ENCODE data around the gene HSPB6. TPM values are rescaled to one million over a fixed set of nuclear protein-coding genes. Genes with fewer than 3 reads are reported as not detected.

HSPB6 gene
- total RNA-seq, 1 donor from 2014 or later: 2.0 TPM

GRCh38 chr19:35793381-35794165 lies 36.7 kb upstream of the HSPB6 start:
- no peak for TF ChIP-seq CTCF (conservative IDR thresholded peaks at IDR 0.05; ENCODE audit: low read depth, low read length)
- H3K4me3 ChIP-seq (ENCODE audit: low read depth, low read length): no peak overlapping the region
- DNase-seq (ENCODE audit: low read depth): no peak

GRCh38 chr19:35792888-35793287 lies 36.1 kb upstream of the HSPB6 start:
- no peak for DNase-seq (ENCODE audit: low read depth)
- TF ChIP-seq CTCF (conservative IDR thresholded peaks at IDR 0.05; ENCODE audit: low read depth, low read length): no peak
- H3K4me3 ChIP-seq (ENCODE audit: low read depth, low read length): no peak overlapping the region

GRCh38 chr19:35792312-35792711 lies 35.5 kb upstream of the HSPB6 start:
- no peak overlapping the region for H3K4me3 ChIP-seq (ENCODE audit: low read depth, low read length)
- no peak for DNase-seq (ENCODE audit: low read depth)
- TF ChIP-seq CTCF (conservative IDR thresholded peaks at IDR 0.05; ENCODE audit: low read depth, low read length): no peak

GRCh38 chr19:35791814-35792279 lies 35.0 kb upstream of the HSPB6 start:
- H3K4me3 ChIP-seq (ENCODE audit: low read depth, low read length): no peak overlapping the region
- no peak for TF ChIP-seq CTCF (conservative IDR thresholded peaks at IDR 0.05; ENCODE audit: low read depth, low read length)
- DNase-seq (ENCODE audit: low read depth): no peak

- no peak overlapping the region for H3K4me3 ChIP-seq (ENCODE audit: low read depth, low read length)
- no peak for DNase-seq (ENCODE audit: low read depth)
- peak; percentile 31 for TF ChIP-seq CTCF (conservative IDR thresholded peaks at IDR 0.05; ENCODE audit: low read depth, low read length)
Measured at GRCh38 chr19:35790981-35791813, 34.4 kb upstream of the HSPB6 start.

- H3K4me3 ChIP-seq (ENCODE audit: low read depth, low read length): no peak overlapping the region
Measured at GRCh38 chr19:35789978-35790944, 33.4 kb upstream of the HSPB6 start.

More at GRCh38 chr19:35789978-35790944, 33.4 kb upstream of the HSPB6 start:
- no peak for TF ChIP-seq CTCF (conservative IDR thresholded peaks at IDR 0.05; ENCODE audit: low read depth, low read length)
- no peak for DNase-seq (ENCODE audit: low read depth)

All from epithelial cell of proximal tubule (primary cell).